Esophagus squamous epithelium (tissue), 4 donors: ENCODE results near the gene TNNC1.

Experiments
- POLR2A ChIP-seq, 4 donors: fragments of 450-650 bp; IDR thresholded peaks; one replicate each; pipeline ENCODE4 v1.6.1; 2017; ENCODE audit warnings: antibody characterized with exemption in 4 of 4, mild to moderate bottlenecking in 4 of 4, moderate library complexity in 3 of 4
- TF ChIP-seq, protein P1 (sequence below), 6 experiments: fragments of 450-650 bp in 4 of 6; fragments of 200-600 bp in 2 of 6; sonication (generic) in 2 of 6; IDR thresholded peaks; one replicate each; pipeline ENCODE4 v1.5.1; 2016 to 2019; ENCODE audit warnings: antibody characterized with exemption in 6 of 6, mild to moderate bottlenecking in 4 of 6, moderate library complexity in 4 of 6

- TF ChIP-seq, protein P1, sequence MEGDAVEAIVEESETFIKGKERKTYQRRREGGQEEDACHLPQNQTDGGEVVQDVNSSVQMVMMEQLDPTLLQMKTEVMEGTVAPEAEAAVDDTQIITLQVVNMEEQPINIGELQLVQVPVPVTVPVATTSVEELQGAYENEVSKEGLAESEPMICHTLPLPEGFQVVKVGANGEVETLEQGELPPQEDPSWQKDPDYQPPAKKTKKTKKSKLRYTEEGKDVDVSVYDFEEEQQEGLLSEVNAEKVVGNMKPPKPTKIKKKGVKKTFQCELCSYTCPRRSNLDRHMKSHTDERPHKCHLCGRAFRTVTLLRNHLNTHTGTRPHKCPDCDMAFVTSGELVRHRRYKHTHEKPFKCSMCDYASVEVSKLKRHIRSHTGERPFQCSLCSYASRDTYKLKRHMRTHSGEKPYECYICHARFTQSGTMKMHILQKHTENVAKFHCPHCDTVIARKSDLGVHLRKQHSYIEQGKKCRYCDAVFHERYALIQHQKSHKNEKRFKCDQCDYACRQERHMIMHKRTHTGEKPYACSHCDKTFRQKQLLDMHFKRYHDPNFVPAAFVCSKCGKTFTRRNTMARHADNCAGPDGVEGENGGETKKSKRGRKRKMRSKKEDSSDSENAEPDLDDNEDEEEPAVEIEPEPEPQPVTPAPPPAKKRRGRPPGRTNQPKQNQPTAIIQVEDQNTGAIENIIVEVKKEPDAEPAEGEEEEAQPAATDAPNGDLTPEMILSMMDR (IDR thresholded peaks at IDR 0.05): no peak
- peak in 2 of 4 donors; percentile 52 to 61 for TF ChIP-seq POLR2A (IDR thresholded peaks at IDR 0.05)
These were observed 1.7 kb upstream of the TNNC1 start, which contains the start of gene NISCH for GRCh38 chr3:52455283-52456168.
